NCI-H774 (cell line): ENCODE data around the gene OSBPL9.
"Not testable (repeated sequence)": the region's sequence is repeated elsewhere in the genome, so short reads cannot be mapped to it uniquely, and the experiment has no call there.

Experiments used
- DNase-seq: peaks from one replicate; lab custom pipeline; 2025; lab: John Stamatoyannopoulos, UW

Gene OSBPL9

GRCh38 chr1:51610104-51610503, 6.8 kb upstream of the OSBPL9 start:
- DNase-seq = not testable (repeated sequence)

DNA sequence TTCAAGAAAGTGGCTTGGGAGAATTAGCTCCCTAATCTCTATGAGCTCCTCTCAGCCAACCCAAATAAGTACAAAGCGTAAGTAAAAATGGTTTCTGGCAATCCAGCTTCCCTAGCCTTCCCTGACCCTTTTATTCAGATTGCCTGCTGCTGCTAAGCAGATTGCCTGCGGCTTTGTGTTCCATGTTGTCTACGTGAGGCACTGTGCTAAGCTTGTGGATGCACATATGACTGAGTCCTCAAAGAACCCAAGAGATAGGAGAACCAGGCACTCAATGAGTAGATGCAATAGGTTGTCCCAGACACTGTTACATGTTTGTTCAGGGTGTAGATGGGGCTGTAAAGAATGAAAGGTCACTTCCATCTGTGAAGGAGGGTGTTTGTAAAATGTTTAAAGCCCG, 6.3 kb upstream of the OSBPL9 start:
- DNase-seq = no peak

DNA sequence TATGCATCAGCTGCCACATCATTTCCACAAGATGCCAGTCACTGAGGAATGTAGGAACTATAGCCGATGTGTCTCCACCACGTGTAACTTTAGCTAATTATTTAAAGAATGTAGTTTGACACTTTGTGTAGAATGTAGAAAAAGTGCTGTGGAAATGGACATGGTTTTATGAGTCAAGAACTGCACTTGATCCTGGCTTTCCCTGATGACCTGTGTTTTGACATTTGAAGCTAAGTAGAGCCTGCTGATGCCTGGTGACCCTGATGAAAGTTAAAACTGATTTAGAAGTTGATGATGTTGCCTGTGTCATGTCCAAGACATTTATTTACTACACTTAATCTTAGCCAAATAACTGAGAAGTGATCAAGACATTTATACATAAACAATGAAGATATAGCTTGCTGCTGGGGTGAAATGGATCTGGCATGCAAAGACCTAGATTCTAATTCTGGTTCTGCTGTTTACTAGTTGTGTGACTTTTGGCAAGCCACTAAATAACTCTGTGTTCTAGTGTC, 4.4 kb upstream of the OSBPL9 start:
- DNase-seq = no peak

- DNase-seq = no peak
These were observed 1.1 kb upstream of the OSBPL9 start for GRCh38 chr1:51615780-51616291.

GRCh38 chr1:51616490-51616889, 402 bp upstream of the OSBPL9 start:
- no peak for DNase-seq

GRCh38 chr1:51618715-51619114, 1.8 kb downstream of the OSBPL9 start:
- no peak for DNase-seq

- DNase-seq = no peak
These were observed 3.6 kb downstream of the OSBPL9 start for GRCh38 chr1:51620470-51620869.

GRCh38 chr1:51621161-51621560, 4.3 kb downstream of the OSBPL9 start:
- no peak for DNase-seq

GRCh38 chr1:51621841-51622454, 5.1 kb downstream of the OSBPL9 start:
- no peak for DNase-seq

DNA sequence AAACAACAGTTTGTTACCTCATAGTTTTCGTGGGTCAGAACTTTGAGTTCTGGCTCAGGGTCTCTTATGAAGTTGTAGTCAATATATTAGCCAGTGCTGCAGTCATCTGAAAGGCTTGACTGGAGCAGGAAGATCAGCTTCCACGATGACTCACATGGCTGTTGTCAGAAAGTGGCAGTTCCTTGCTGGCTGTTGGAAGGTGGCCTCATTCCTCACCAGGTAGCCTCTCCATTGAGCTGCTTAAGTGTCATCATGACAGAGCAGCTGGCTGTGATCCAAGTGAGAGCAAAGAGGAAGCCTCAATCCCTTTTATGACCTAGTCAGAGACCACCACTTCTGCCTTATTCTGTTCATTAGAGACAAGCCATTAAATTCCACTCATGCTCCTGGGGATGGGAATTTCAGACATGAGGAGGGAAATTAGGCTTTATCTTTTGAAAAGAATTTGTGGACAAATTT, 5.6 kb downstream of the OSBPL9 start:
- peak; percentile 13 for DNase-seq

GRCh38 chr1:51623025-51623424, 6.1 kb downstream of the OSBPL9 start:
- DNase-seq = no peak

- no peak for DNase-seq
These were observed 6.6 kb downstream of the OSBPL9 start for GRCh38 chr1:51623450-51623849.

GRCh38 chr1:51624855-51625254, 8.0 kb downstream of the OSBPL9 start:
- DNase-seq = no peak

GRCh38 chr1:51627672-51628071, 10.8 kb downstream of the OSBPL9 start:
- DNase-seq = no peak

DNA sequence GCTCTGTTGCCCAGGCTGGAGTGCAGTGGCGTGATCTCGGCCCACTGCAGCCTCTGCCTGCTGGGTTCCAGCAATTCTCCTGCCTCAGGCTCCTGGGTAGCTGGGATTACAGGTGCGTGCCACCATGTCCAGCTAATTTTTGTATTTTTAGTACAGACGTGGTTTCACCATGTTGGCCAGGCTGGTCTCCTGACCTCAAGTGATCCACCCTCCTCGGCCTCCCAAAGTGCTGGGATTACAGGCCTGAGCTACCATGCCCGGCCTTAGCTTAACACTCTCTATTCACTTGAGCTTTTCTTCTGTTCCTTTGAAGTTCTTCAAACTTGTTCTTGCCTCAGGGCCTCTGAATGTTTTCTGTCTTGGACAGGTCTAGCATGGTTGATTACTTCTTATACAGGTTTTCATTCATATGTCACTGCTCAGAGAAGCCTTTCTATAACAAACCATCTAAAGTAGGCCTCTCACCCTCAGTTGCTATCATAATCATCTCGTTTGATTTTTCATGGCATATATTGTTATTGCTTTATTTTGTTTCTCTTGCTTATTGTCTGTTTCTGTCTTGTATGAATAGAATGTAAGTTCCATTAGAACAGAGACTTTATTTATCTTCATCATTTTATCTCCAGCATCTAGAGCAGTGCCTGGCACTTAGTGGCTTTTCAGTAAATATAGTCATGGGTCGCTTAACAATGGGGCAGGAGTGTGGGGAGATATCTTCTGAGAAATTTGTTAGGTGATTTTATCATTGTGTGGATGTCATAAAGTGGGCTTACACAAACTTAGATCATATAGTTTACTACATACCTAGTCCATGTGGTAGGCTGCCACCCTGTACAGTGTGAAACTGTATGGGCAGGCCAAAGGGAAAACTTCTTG, 12.1 kb downstream of the OSBPL9 start:
- DNase-seq = no peak

DNA sequence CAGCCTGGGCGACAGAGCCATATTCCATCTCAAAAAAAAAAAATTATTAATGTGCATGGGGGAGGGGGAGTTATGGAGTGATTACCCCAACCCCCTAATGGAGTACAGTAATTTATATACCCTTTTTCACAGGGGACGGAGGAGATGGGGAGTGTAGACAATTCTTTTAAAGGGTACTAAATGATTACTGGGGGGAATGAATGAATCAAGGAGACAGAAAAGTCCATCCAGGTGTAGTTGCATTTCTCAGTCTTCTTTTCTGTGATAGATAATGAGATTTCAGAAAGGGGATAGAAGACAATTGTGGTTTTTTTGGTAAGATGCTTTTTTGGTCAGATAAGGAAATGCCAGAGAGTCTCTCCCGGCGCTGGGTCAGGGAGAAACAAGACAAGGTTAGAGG, 13.0 kb downstream of the OSBPL9 start:
- no peak for DNase-seq

GRCh38 chr1:51630393-51630792, 13.5 kb downstream of the OSBPL9 start:
- no peak for DNase-seq

DNA sequence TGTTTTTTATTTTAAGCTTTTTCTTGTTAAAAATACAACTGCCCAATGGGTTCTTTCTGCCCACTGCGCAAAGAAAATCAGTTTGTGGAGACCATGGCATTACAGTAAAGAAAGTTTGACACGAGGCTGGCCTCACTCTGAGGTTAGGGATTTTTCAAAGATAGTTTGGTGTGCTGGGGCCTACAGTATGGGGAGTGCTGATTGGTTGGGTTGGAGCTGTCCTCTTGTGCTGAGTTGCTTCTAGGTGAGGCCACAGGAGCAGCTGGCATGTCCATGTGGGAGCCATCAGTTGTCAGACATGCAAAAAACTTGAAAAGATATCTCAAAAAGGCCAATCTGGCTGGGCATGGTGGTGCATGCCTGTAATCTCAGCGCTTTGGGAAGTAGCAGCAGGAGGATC, 14.0 kb downstream of the OSBPL9 start:
- no peak for DNase-seq

DNA sequence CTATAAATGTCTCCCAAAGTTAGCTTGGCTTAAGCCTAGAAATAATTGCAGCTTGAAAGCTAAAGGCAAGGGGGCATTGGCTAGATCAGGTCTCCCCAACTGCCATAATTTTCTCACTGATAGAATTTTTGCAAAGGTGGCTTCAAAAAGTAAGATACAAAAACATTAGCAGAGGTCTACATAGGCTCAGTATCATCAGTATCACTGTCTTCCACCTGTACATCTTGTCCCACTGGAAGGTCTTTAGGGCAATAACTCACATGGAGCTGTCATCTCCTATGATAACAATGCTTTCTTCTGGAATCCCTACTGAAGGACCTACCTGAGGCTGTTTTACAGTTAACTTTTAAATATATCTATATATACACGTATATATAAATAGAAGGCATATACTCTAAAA, 14.9 kb downstream of the OSBPL9 start:
- DNase-seq = no peak

DNA sequence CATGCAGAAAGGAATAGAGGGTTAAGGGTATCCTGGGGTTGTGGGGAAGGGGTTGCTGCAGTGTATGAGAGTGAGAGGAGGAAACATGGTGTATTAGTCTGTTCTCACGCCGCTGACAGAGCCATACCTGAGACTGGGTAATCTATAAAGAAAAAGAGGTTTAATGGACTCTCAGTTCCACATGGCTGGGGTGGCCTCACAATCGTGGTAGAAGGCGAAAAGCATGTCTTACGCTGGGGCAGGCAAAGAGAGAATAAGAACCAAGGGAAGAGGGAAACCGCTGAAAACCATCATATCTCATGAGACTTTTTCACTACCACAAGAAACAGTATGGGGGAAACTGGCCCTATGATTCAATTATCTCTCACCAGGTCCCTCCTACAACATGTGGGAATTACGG, 17.7 kb downstream of the OSBPL9 start:
- no peak for DNase-seq

GRCh38 chr1:51635615-51636014, 18.7 kb downstream of the OSBPL9 start:
- no peak for DNase-seq

DNA sequence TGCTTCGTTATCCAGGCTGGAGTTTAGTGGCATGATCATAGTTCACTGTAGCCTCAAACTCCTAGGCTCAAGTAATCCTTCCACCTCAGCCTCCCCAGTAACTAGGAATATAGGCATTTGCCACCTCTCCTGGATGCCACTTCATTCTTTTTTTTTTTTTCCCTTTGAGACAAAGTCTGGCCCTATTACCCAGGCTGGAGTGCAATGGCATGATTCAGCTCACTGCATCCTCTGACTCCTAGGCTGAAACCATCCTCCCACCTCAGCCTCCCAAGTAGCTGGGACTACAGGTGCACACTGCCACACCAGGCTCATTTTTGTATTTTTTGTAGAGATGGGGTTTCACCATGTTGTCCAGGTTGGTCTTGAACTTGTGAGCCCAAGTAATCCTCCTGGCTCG, 19.3 kb downstream of the OSBPL9 start:
- no peak for DNase-seq
